Panc1 (cell line): ENCODE data around the gene HAUS5. TPM values are rescaled to one million over a fixed set of nuclear protein-coding genes. Genes with fewer than 3 reads are reported as not detected.

ENCODE experiments used
- ATAC-seq: fragments of 200-7000 bp; cut with Tn5 transposase; 2 replicates; pipeline ENCODE4 v1.9.1; 2020; ENCODE audit warnings: mild to moderate bottlenecking, moderate library complexity
- BruUV-seq: library from RNA; stranded (reverse); fragments of 400-500 nt; replicated peaks from 2 replicates; lab custom pipeline; 2021; lab: Mats Ljungman, UMichigan
- CTCF ChIA-PET: fragments of 300-600 bp; sonication (Branson Sonifier 250); formaldehyde crosslinking; loops from one replicate; lab custom pipeline; 2022; ENCODE audit warnings: antibody characterized with exemption; lab: Charles Lee
- POLR2A ChIA-PET: fragments of 300-600 bp; sonication (Branson Sonifier 250); formaldehyde crosslinking; loops from one replicate; lab custom pipeline; 2022; ENCODE audit warnings: antibody characterized with exemption; lab: Charles Lee
- DNase-seq: peaks from one replicate; pipeline ENCODE4 v3.0.0-alpha.2; 2010; ENCODE audit warnings: low read depth, low spot score
- H3K27ac ChIP-seq: 2 replicates; pipeline ENCODE4 v1.5.1; 2011; ENCODE audit warnings: mild to moderate bottlenecking, low read length, inconsistent platforms
- H3K27me3 ChIP-seq: fragments of 200-500 bp; sonication (Bioruptor generic); 2 replicates; pipeline ENCODE4 v1.6.0; 2014; ENCODE audit warnings: low read length, inconsistent platforms; ENCODE audit not compliant: control insufficient read depth, insufficient read depth
- H3K36me3 ChIP-seq: fragments of 200-500 bp; sonication (Bioruptor generic); 2 replicates; pipeline ENCODE4 v1.5.1; 2014; ENCODE audit warnings: inconsistent platforms, mild to moderate bottlenecking, low read length, moderate library complexity; ENCODE audit not compliant: control insufficient read depth, insufficient read depth
- H3K4me1 ChIP-seq: 2 replicates; pipeline ENCODE4 v1.5.1; 2011; ENCODE audit warnings: inconsistent platforms, mild to moderate bottlenecking, low read length, moderate library complexity; ENCODE audit not compliant: control insufficient read depth, insufficient read depth
- H3K4me3 ChIP-seq, 2 experiments: 2 replicates each; pipeline ENCODE4 v1.5.1; 2011 to 2012; ENCODE audit warnings: low read depth in 2 of 2, low read length in 2 of 2, mild to moderate bottlenecking in 2 of 2, inconsistent platforms in 1 of 2, moderate library complexity in 1 of 2
- H3K9me3 ChIP-seq: fragments of 200-500 bp; sonication (Bioruptor generic); 2 replicates; pipeline ENCODE4 v1.5.1; 2014; ENCODE audit warnings: low read depth, mild to moderate bottlenecking, inconsistent platforms, low read length, moderate library complexity; ENCODE audit not compliant: control insufficient read depth, insufficient read depth
- POLR2AphosphoS5 ChIP-seq: IDR thresholded peaks from 2 replicates; pipeline ENCODE4 v1.6.1; 2012; ENCODE audit warnings: mild to moderate bottlenecking, low read depth, low read length, moderate library complexity
- SIN3A ChIP-seq: IDR thresholded peaks from 2 replicates; pipeline ENCODE4 v1.6.1; 2012; ENCODE audit warnings: low read depth, mild to moderate bottlenecking, low read length, moderate library complexity, borderline replicate concordance; ENCODE audit not compliant: insufficient read depth
- TCF7L2 ChIP-seq: IDR thresholded peaks from 2 replicates; pipeline ENCODE4 v1.6.1; 2011; ENCODE audit warnings: mild to moderate bottlenecking, low read depth, low read length, inconsistent platforms
- in situ Hi-C: cut with HindIII; loops from 2 replicates; pipeline ENCODE4 v1.10.0; 2016; ENCODE audit warnings: low sequenced_read_pairs, low pct_unique_long_range_greater_than_20kb
- intact Hi-C: fragments of 100-400 bp; cut with micrococcal nuclease; formaldehyde crosslinking; loops from one replicate; pipeline ENCODE4 v1.10.0; 2022; ENCODE audit not compliant: unreplicated experiment
- total RNA-seq: library from RNA; stranded (reverse); gene quantifications from one replicate; pipeline ENCODE4 v1.2.1, GENCODE V29; 2021; ENCODE audit not compliant: unreplicated experiment
- TF ChIP-seq, protein P1 (sequence below): fragments of 450-650 bp; IDR thresholded peaks from 2 replicates; pipeline ENCODE4 v1.5.1; 2017; ENCODE audit warnings: mild to moderate bottlenecking
- TF ChIP-seq, protein P2 (sequence below), 2 experiments: IDR thresholded peaks; 2 replicates each; pipeline ENCODE4 v1.6.1; 2011 to 2012; ENCODE audit warnings: low read depth in 2 of 2, control low read depth in 1 of 2, low read length in 1 of 2, mild to moderate bottlenecking in 1 of 2, moderate library complexity in 1 of 2; ENCODE audit not compliant: insufficient read depth in 1 of 2

The HAUS5 gene
- total RNA-seq, 1 experiment from 2014 or later, result 23.2 TPM

DNA sequence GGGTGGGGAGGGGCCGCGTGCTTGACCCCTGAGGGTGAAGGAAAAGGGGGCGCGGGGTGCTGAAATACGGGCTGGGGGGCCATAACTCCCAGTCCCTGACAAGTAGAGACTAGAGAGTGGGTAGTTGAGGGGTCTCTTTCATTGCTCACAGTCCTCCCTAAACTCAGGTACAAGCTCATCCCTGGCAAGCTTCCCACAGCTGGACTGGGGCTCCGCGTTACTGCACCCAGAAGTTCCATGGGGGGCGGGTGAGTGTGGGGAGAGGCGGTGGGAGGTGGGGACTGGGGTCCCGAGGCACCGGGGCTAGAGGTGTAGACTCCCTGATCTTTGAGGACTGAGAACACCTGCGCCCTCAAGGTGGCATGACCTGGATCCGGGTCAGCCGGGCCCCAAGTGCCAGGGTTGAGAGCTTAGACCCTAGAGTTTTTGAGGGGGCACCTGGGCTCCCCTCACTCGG is 30.3 kb downstream of the HAUS5 start:
- TF ChIP-seq POLR2AphosphoS5 (no peak), SIN3A (no peak), TCF7L2 (no peak)
- TF ChIP-seq, protein P1, sequence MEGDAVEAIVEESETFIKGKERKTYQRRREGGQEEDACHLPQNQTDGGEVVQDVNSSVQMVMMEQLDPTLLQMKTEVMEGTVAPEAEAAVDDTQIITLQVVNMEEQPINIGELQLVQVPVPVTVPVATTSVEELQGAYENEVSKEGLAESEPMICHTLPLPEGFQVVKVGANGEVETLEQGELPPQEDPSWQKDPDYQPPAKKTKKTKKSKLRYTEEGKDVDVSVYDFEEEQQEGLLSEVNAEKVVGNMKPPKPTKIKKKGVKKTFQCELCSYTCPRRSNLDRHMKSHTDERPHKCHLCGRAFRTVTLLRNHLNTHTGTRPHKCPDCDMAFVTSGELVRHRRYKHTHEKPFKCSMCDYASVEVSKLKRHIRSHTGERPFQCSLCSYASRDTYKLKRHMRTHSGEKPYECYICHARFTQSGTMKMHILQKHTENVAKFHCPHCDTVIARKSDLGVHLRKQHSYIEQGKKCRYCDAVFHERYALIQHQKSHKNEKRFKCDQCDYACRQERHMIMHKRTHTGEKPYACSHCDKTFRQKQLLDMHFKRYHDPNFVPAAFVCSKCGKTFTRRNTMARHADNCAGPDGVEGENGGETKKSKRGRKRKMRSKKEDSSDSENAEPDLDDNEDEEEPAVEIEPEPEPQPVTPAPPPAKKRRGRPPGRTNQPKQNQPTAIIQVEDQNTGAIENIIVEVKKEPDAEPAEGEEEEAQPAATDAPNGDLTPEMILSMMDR, result no peak
- TF ChIP-seq, protein P2, sequence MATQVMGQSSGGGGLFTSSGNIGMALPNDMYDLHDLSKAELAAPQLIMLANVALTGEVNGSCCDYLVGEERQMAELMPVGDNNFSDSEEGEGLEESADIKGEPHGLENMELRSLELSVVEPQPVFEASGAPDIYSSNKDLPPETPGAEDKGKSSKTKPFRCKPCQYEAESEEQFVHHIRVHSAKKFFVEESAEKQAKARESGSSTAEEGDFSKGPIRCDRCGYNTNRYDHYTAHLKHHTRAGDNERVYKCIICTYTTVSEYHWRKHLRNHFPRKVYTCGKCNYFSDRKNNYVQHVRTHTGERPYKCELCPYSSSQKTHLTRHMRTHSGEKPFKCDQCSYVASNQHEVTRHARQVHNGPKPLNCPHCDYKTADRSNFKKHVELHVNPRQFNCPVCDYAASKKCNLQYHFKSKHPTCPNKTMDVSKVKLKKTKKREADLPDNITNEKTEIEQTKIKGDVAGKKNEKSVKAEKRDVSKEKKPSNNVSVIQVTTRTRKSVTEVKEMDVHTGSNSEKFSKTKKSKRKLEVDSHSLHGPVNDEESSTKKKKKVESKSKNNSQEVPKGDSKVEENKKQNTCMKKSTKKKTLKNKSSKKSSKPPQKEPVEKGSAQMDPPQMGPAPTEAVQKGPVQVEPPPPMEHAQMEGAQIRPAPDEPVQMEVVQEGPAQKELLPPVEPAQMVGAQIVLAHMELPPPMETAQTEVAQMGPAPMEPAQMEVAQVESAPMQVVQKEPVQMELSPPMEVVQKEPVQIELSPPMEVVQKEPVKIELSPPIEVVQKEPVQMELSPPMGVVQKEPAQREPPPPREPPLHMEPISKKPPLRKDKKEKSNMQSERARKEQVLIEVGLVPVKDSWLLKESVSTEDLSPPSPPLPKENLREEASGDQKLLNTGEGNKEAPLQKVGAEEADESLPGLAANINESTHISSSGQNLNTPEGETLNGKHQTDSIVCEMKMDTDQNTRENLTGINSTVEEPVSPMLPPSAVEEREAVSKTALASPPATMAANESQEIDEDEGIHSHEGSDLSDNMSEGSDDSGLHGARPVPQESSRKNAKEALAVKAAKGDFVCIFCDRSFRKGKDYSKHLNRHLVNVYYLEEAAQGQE (IDR thresholded peaks at IDR 0.05; ENCODE audit: insufficient read depth in 1 of 2, low read depth in 2 of 2, low read length in 1 of 2), result no peak
- DNase-seq, result no peak
- Histone ChIP-seq H3K36me3 (no peaks in the 10 kb centered on the region), H3K9me3 (no peaks in the 10 kb centered on the region), H3K27ac (peak overlapping the region; percentile 87), H3K4me3 (peak overlapping the region; percentile 69 to 79), H3K27me3 (no peaks in the 10 kb centered on the region), H3K4me1 (peaks cover 18% of the 10 kb centered on the region)
- in situ Hi-C loops, result no loop called here
- BruUV-seq, result no TSS peak
- ATAC-seq, result no peak
- POLR2A ChIA-PET, result interaction anchor here (0.6 kb wide), 1 partner anchor 10 kb away, joined by 14 read pairs; no protein-coding TSS in a partner anchor
- CTCF ChIA-PET, result interaction anchor here (0.7 kb wide), 1 partner anchor 85 kb away, joined by 7 read pairs; no protein-coding TSS in a partner anchor
- intact Hi-C loops, result no loop called here

DNA sequence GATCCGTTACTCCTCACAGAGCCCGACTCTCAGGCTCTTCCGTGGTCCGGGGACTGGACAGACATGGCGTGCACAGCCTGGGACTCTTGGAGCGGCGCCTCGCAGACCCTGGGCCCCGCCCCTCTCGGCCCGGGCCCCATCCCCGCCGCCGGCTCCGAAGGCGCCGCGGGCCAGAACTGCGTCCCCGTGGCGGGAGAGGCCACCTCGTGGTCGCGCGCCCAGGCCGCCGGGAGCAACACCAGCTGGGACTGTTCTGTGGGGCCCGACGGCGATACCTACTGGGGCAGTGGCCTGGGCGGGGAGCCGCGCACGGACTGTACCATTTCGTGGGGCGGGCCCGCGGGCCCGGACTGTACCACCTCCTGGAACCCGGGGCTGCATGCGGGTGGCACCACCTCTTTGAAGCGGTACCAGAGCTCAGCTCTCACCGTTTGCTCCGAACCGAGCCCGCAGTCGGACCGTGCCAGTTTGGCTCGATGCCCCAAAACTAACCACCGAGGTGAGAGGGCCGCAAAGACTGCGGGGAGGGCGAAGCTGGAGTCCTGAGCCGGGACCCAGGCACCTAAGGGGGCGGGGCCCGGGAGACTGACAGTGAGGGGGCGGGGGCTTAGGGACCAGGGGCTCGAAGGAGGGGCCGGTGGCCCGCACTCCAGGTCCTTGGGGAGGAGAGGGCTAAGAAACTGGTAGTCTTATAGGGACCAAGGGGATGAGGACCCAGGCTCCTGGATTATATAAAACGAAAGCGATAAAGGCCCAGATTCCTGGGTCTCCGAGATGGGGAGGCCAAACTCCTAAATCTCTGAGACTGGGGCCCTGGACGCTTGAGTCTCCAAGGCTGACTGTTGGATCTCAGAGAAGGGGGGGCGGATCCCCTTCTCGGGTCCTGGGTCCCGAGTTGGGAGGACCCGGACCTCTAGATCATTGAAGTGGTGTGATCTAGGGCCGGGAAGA is 31.0 kb downstream of the HAUS5 start:
- Histone ChIP-seq H3K4me3 (peak overlapping the region; percentile 69 to 79), H3K36me3 (peaks cover 2% of the 10 kb centered on the region; the same call in 1 of the 2 replicates), H3K27ac (peak overlapping the region; percentile 87), H3K9me3 (no peaks in the 10 kb centered on the region), H3K4me1 (peaks cover 18% of the 10 kb centered on the region), H3K27me3 (no peaks in the 10 kb centered on the region)
- ATAC-seq (peak; percentile 78), DNase-seq (peak; percentile 51)
- intact Hi-C loops (no loop called here), in situ Hi-C loops (no loop called here)
- TF ChIP-seq POLR2AphosphoS5 (peak; percentile 86), TCF7L2 (peak; percentile 85), SIN3A (peak; percentile 87; the same call in 1 of the 2 replicates)
- TF ChIP-seq, protein P2 (IDR thresholded peaks at IDR 0.05; ENCODE audit: insufficient read depth in 1 of 2, low read depth in 2 of 2, low read length in 1 of 2), result peak in 1 of 2 experiments; percentile 56; a peak in 1 of 4 replicates
- TF ChIP-seq, protein P1, result no peak
- CTCF ChIA-PET, result interaction anchor here (1.7 kb wide), 1 partner anchor 86 kb away, joined by 4 read pairs; no protein-coding TSS in a partner anchor
- no TSS peak for BruUV-seq
- POLR2A ChIA-PET, result interaction anchor here (0.6 kb wide), 2 partner anchors 38 to 1101 kb away, joined by 5 to 6 read pairs; no protein-coding TSS in a partner anchor
